Measurements from ENCODE around the gene ARHGEF28.

ARHGEF28 gene

GRCh38 chr5:73748510-73749400, 122.8 kb downstream of the ARHGEF28 start:
- peaks cover 28% of the 10 kb centered on the region for H3K4me1 ChIP-seq (ENCODE audit: control insufficient read depth, insufficient read depth, low read length)
- H3K27me3 ChIP-seq (ENCODE audit: control insufficient read depth, insufficient read depth, low read length), result no peaks in the 10 kb centered on the region
- H3K36me3 ChIP-seq (ENCODE audit: insufficient read depth, low read length), result peaks cover 26% of the 10 kb centered on the region
- H3K4me3 ChIP-seq (ENCODE audit: low read length), result no peak overlapping the region
- no peaks in the 10 kb centered on the region for H3K9me3 ChIP-seq (replicated peaks; ENCODE audit: low read length)
- H3K4me2 ChIP-seq (ENCODE audit: low read length), result peak overlapping the region; percentile 37
- no peak overlapping the region for H3K9ac ChIP-seq (ENCODE audit: low read depth, low read length)

- Histone ChIP-seq H3K4me1 (ENCODE audit: control insufficient read depth, insufficient read depth, low read length) (peaks cover 28% of the 10 kb centered on the region), H3K27me3 (ENCODE audit: control insufficient read depth, insufficient read depth, low read length) (no peaks in the 10 kb centered on the region), H3K4me2 (ENCODE audit: low read length) (no peak overlapping the region), H3K9ac (ENCODE audit: low read depth, low read length) (no peak overlapping the region), H3K4me3 (ENCODE audit: low read length) (no peak overlapping the region), H3K9me3 (replicated peaks; ENCODE audit: low read length) (no peaks in the 10 kb centered on the region), H3K36me3 (ENCODE audit: insufficient read depth, low read length) (peaks cover 29% of the 10 kb centered on the region)
These were observed 123.7 kb downstream of the ARHGEF28 start for GRCh38 chr5:73749485-73750270.

DNA sequence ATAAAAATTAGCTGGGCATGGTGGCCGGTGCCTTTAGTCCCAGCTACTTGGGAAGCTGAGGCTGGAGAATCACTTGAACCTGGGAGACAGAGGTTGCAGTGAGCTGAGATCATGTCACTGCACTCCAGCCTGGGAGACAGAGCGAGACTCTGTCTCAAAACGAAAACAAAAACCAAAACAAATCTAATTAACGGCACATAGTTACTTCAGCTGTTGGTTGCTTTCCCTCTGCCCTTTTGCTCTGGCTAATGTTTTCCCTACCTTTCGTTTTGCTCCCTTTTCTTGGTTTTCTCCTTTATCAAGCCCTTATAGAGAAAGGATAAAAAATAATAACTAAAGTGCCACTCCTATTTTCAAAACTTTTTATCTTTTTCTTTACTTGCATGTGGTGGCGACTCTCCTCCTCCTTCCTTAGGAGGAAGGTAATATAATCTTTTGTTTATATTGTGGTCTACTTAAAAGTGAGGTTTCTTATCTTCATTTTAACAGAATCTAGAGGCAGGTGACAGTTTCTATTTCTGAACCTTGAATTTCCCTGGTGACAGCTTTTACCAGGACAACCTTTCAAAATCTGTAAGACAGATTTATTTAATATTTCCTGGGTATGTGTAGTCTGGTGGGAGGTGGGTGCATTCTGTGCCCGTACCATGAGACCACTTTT, 125.4 kb downstream of the ARHGEF28 start:
- no peaks in the 10 kb centered on the region for H3K9me3 ChIP-seq (replicated peaks; ENCODE audit: low read length)
- no peak overlapping the region for H3K4me3 ChIP-seq (ENCODE audit: low read length)
- peaks cover 29% of the 10 kb centered on the region for H3K36me3 ChIP-seq (ENCODE audit: insufficient read depth, low read length)
- no peak overlapping the region for H3K9ac ChIP-seq (ENCODE audit: low read depth, low read length)
- peaks cover 22% of the 10 kb centered on the region for H3K4me1 ChIP-seq (ENCODE audit: control insufficient read depth, insufficient read depth, low read length)
- no peak overlapping the region for H3K4me2 ChIP-seq (ENCODE audit: low read length)
- no peaks in the 10 kb centered on the region for H3K27me3 ChIP-seq (ENCODE audit: control insufficient read depth, insufficient read depth, low read length)

- no peaks in the 10 kb centered on the region for H3K9me3 ChIP-seq (replicated peaks; ENCODE audit: low read length)
- no peak overlapping the region for H3K4me3 ChIP-seq (ENCODE audit: low read length)
- H3K36me3 ChIP-seq (ENCODE audit: insufficient read depth, low read length), result peaks cover 29% of the 10 kb centered on the region
- H3K4me2 ChIP-seq (ENCODE audit: low read length), result no peak overlapping the region
- no peak overlapping the region for H3K9ac ChIP-seq (ENCODE audit: low read depth, low read length)
- H3K27me3 ChIP-seq (ENCODE audit: control insufficient read depth, insufficient read depth, low read length), result no peaks in the 10 kb centered on the region
- peaks cover 3% of the 10 kb centered on the region for H3K4me1 ChIP-seq (ENCODE audit: control insufficient read depth, insufficient read depth, low read length)
These were observed 128.3 kb downstream of the ARHGEF28 start for GRCh38 chr5:73754254-73754653.

- no peak overlapping the region for H3K9ac ChIP-seq (ENCODE audit: low read depth, low read length)
- H3K36me3 ChIP-seq (ENCODE audit: insufficient read depth, low read length), result peaks cover 16% of the 10 kb centered on the region
- no peak overlapping the region for H3K4me2 ChIP-seq (ENCODE audit: low read length)
- no peak overlapping the region for H3K4me3 ChIP-seq (ENCODE audit: low read length)
- H3K27me3 ChIP-seq (ENCODE audit: control insufficient read depth, insufficient read depth, low read length), result no peaks in the 10 kb centered on the region
- H3K4me1 ChIP-seq (ENCODE audit: control insufficient read depth, insufficient read depth, low read length), result peaks cover 27% of the 10 kb centered on the region
- H3K9me3 ChIP-seq (replicated peaks; ENCODE audit: low read length), result no peaks in the 10 kb centered on the region
These were observed 131.4 kb downstream of the ARHGEF28 start for GRCh38 chr5:73757416-73757815.

DNA sequence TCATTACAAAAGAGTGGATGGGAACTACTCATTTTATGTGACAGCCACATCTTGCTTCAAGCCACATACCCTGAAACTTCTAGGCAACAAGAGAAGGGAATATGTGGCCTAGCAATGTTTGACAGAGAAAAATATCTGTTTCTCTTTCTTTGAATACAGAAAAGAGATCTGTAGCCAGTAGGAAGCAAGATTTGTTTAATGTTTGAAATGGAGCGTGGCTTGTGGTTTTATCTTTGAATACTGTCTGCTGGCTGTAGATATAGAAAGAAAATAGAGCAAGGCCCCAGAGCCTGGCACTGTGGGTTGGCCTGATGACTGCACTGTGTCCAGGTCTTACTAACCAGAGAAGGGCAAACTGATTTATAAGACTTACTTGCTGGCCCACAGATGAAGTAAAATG, 133.8 kb downstream of the ARHGEF28 start:
- no peaks in the 10 kb centered on the region for H3K9me3 ChIP-seq (replicated peaks; ENCODE audit: low read length)

DNA sequence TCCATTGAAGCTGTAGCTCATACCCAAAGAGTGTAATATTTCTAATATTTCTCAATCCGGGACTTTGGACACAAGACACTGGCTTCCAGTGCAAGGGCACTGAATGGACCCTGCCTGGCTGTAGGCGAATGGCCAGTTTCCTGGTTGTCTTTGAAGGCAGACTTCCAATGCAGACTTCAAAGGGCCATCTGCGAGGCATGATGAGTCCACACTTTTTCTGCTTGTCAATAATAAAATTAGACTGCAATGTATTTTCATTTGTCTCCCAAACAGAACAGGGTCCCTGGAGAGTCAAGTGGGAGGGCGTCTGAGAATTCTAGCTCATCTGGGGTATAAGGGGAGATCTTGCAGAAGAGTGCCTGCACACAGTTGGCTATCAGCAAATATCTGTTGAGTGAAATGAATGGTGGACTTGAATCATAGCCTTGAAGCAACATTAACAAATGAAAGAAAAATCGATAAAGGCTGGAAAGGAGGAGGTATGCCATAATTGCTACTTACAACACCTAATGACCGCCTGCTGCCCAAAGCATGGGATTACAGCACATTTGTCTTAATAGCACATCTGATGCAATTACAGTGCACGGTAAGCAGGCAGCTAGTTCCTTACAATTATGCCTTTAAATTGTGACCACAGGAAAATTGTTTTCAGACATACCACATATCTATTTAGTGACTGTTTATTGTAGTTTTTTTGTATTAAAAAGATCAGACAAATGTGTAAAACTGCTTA, 137.5 kb downstream of the ARHGEF28 start:
- peaks cover 13% of the 10 kb centered on the region for H3K36me3 ChIP-seq (ENCODE audit: insufficient read depth, low read length)
- H3K4me2 ChIP-seq (ENCODE audit: low read length), result no peak overlapping the region
- H3K27me3 ChIP-seq (ENCODE audit: control insufficient read depth, insufficient read depth, low read length), result no peaks in the 10 kb centered on the region
- H3K4me3 ChIP-seq (ENCODE audit: low read length), result no peak overlapping the region
- H3K9me3 ChIP-seq (replicated peaks; ENCODE audit: low read length), result no peaks in the 10 kb centered on the region
- peak overlapping the region; percentile 39 for H3K9ac ChIP-seq (ENCODE audit: low read depth, low read length)
- H3K4me1 ChIP-seq (ENCODE audit: control insufficient read depth, insufficient read depth, low read length), result peaks cover 54% of the 10 kb centered on the region

More for the DNA sequence above, 133.8 kb downstream of the ARHGEF28 start:
- H3K4me1 ChIP-seq (ENCODE audit: control insufficient read depth, insufficient read depth, low read length), result peaks cover 46% of the 10 kb centered on the region
- peak overlapping the region; percentile 12 for H3K4me2 ChIP-seq (ENCODE audit: low read length)
- H3K9ac ChIP-seq (ENCODE audit: low read depth, low read length), result peak overlapping the region; percentile 29
- no peak overlapping the region for H3K4me3 ChIP-seq (ENCODE audit: low read length)
- no peaks in the 10 kb centered on the region for H3K27me3 ChIP-seq (ENCODE audit: control insufficient read depth, insufficient read depth, low read length)
- H3K36me3 ChIP-seq (ENCODE audit: insufficient read depth, low read length), result peaks cover 6% of the 10 kb centered on the region

DNA sequence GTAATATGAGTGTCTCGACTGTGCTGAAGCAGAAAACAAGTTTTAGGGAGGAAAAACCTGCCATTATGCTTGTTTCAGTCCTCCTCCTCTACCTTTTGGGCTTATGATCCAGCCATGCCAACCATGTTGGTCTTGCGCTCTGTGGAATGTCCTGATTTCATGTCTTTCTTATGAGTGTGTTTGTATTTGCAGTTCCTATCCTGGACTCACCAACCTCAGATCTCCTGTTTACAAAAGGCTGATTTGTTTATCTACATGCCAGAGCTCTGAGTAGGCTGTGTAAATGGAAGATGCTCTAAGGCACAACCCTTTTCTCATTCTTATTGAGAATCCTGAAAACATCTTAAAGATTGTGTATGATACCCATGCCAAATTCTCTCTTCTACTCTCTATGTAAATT, 138.6 kb downstream of the ARHGEF28 start:
- no peaks in the 10 kb centered on the region for H3K9me3 ChIP-seq (replicated peaks; ENCODE audit: low read length)
- H3K9ac ChIP-seq (ENCODE audit: low read depth, low read length), result peak overlapping the region; percentile 39
- H3K36me3 ChIP-seq (ENCODE audit: insufficient read depth, low read length), result peaks cover 18% of the 10 kb centered on the region
- peaks cover 49% of the 10 kb centered on the region for H3K4me1 ChIP-seq (ENCODE audit: control insufficient read depth, insufficient read depth, low read length)
- H3K4me2 ChIP-seq (ENCODE audit: low read length), result peak overlapping the region; percentile 43
- no peaks in the 10 kb centered on the region for H3K27me3 ChIP-seq (ENCODE audit: control insufficient read depth, insufficient read depth, low read length)
- H3K4me3 ChIP-seq (ENCODE audit: low read length), result no peak overlapping the region

GRCh38 chr5:73764996-73765395, 139.0 kb downstream of the ARHGEF28 start:
- Histone ChIP-seq H3K4me2 (ENCODE audit: low read length) (peak overlapping the region; percentile 43), H3K9ac (ENCODE audit: low read depth, low read length) (peak overlapping the region; percentile 30), H3K36me3 (ENCODE audit: insufficient read depth, low read length) (peaks cover 18% of the 10 kb centered on the region), H3K9me3 (replicated peaks; ENCODE audit: low read length) (no peaks in the 10 kb centered on the region), H3K27me3 (ENCODE audit: control insufficient read depth, insufficient read depth, low read length) (no peaks in the 10 kb centered on the region), H3K4me1 (ENCODE audit: control insufficient read depth, insufficient read depth, low read length) (peaks cover 47% of the 10 kb centered on the region), H3K4me3 (ENCODE audit: low read length) (no peak overlapping the region)

GRCh38 chr5:73766902-73767301, 140.9 kb downstream of the ARHGEF28 start:
- H3K27me3 ChIP-seq (ENCODE audit: control insufficient read depth, insufficient read depth, low read length), result no peaks in the 10 kb centered on the region
- H3K4me1 ChIP-seq (ENCODE audit: control insufficient read depth, insufficient read depth, low read length), result peaks cover 47% of the 10 kb centered on the region
- peaks cover 18% of the 10 kb centered on the region for H3K36me3 ChIP-seq (ENCODE audit: insufficient read depth, low read length)
- no peak overlapping the region for H3K4me3 ChIP-seq (ENCODE audit: low read length)
- no peak overlapping the region for H3K4me2 ChIP-seq (ENCODE audit: low read length)
- H3K9ac ChIP-seq (ENCODE audit: low read depth, low read length), result no peak overlapping the region
- H3K9me3 ChIP-seq (replicated peaks; ENCODE audit: low read length), result no peaks in the 10 kb centered on the region
